Activated CD8-positive, alpha-beta T cell treated with anti-CD3 and anti-CD28 coated beads for 36 hours (primary cell): ENCODE data around the gene AGL. TPM values are rescaled to one million over a fixed set of nuclear protein-coding genes. Genes with fewer than 3 reads are reported as not detected.
"Not testable (repeated sequence)": the region's sequence is repeated elsewhere in the genome, so short reads cannot be mapped to it uniquely, and the experiment has no call there.

Experiments used
- ATAC-seq: fragments of 200-7000 bp; cut with Tn5 transposase; one replicate; pipeline ENCODE4 v1.10.0; 2021; ENCODE audit warnings: mild to moderate bottlenecking, moderate library complexity
- CTCF ChIA-PET: fragments of 350-600 bp; sonication (Branson Sonifier 250); formaldehyde crosslinking; loops from one replicate; lab custom pipeline; 2021; ENCODE audit warnings: antibody characterized with exemption; lab: Charles Lee
- POLR2A ChIA-PET: fragments of 350-600 bp; sonication (Branson Sonifier 250); formaldehyde crosslinking; loops from one replicate; lab custom pipeline; 2021; ENCODE audit warnings: antibody characterized with exemption; lab: Charles Lee
- DNase-seq: peaks from one replicate; pipeline ENCODE4 v3.0.0-alpha.2; 2020
- H3K27ac Mint-ChIP-seq: one replicate; pipeline ENCODE4 v1.8.0; 2021; ENCODE audit warnings: mild to moderate bottlenecking, mixed read lengths
- H3K27me3 Mint-ChIP-seq: one replicate; pipeline ENCODE4 v1.8.0; 2021; ENCODE audit warnings: mixed read lengths
- H3K36me3 Mint-ChIP-seq: one replicate; pipeline ENCODE4 v1.8.0; 2021; ENCODE audit warnings: low read depth, mixed read lengths
- H3K4me1 Mint-ChIP-seq: one replicate; pipeline ENCODE4 v1.8.0; 2021; ENCODE audit warnings: low read depth, mixed read lengths
- H3K4me3 Mint-ChIP-seq: one replicate; pipeline ENCODE4 v1.8.0; 2021; ENCODE audit warnings: mild to moderate bottlenecking, moderate library complexity, mixed read lengths
- H3K9me3 Mint-ChIP-seq: one replicate; pipeline ENCODE4 v1.8.0; 2021; ENCODE audit warnings: mixed read lengths
- intact Hi-C: fragments of 100-400 bp; cut with micrococcal nuclease; formaldehyde crosslinking; loops from one replicate; pipeline ENCODE4 v1.10.0; 2022
- total RNA-seq, 2 experiments: library from RNA; stranded (reverse); gene quantifications; one replicate each; pipeline ENCODE4 v1.2.3, GENCODE V29; 2021
- TF ChIP-seq, protein P1 (sequence below): fragments of 200-600 bp; IDR thresholded peaks from one replicate; pipeline ENCODE4 v1.8.0; 2022; ENCODE audit warnings: antibody characterized with exemption, mild to moderate bottlenecking

The AGL gene
- total RNA-seq, 2 experiments from 2014 or later = 14.2 to 14.5 TPM

GRCh38 chr1:99970713-99971255 lies 120.6 kb downstream of the AGL start:
- Mint-ChIP-seq H3K4me3 (peak overlapping the region; percentile 100), H3K27me3 (no peaks in the 10 kb centered on the region), H3K9me3 (no peaks in the 10 kb centered on the region), H3K36me3 (peaks cover 5% of the 10 kb centered on the region), H3K4me1 (peaks cover 17% of the 10 kb centered on the region), H3K27ac (peak overlapping the region; percentile 98)
- no peak for ATAC-seq
- CTCF ChIA-PET = interaction anchor here (1.3 to 1.5 kb wide), 2 partner anchors 14 to 489 kb away, joined by 3 to 5 read pairs; no protein-coding TSS in a partner anchor
- no peak for DNase-seq
- POLR2A ChIA-PET = interaction anchor here (0.9 to 1.7 kb wide), 6 partner anchors 9 to 72 kb away, joined by 3 to 14 read pairs (median 6); a partner anchor contains a TSS
- TF ChIP-seq, protein P1, sequence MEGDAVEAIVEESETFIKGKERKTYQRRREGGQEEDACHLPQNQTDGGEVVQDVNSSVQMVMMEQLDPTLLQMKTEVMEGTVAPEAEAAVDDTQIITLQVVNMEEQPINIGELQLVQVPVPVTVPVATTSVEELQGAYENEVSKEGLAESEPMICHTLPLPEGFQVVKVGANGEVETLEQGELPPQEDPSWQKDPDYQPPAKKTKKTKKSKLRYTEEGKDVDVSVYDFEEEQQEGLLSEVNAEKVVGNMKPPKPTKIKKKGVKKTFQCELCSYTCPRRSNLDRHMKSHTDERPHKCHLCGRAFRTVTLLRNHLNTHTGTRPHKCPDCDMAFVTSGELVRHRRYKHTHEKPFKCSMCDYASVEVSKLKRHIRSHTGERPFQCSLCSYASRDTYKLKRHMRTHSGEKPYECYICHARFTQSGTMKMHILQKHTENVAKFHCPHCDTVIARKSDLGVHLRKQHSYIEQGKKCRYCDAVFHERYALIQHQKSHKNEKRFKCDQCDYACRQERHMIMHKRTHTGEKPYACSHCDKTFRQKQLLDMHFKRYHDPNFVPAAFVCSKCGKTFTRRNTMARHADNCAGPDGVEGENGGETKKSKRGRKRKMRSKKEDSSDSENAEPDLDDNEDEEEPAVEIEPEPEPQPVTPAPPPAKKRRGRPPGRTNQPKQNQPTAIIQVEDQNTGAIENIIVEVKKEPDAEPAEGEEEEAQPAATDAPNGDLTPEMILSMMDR = no peak
- intact Hi-C loops = no loop called here

DNA sequence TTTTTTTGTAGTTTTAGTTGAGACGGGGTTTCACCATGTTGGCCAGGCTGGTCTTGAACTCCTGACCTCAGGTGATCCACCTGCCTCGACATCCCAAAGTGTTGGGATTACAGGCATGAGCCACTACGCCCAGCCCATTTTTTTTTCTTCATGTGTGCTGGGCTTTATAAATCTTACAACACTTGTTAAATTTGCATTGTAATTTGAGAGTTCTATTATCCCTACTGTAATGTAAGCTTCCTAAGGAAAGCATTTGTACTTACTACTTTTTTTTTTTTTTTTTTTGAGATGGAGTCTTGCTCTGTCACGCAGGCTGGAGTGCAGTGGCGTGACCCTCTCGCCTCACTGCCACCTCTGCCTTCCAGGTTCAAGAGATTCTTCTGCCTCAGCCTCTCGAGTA lies 121.9 kb downstream of the AGL start:
- CTCF ChIA-PET, ATAC-seq, H3K27ac Mint-ChIP-seq, H3K9me3 Mint-ChIP-seq, DNase-seq, intact Hi-C loops, H3K36me3 Mint-ChIP-seq, H3K27me3 Mint-ChIP-seq: not testable (repeated sequence)
- POLR2A ChIA-PET = interaction anchor here (1.0 kb wide), 1 partner anchor 66 kb away, joined by 3 read pairs; a partner anchor contains a TSS
- H3K4me3 Mint-ChIP-seq = peak overlapping the region; percentile 33
- H3K4me1 Mint-ChIP-seq = peaks cover 17% of the 10 kb centered on the region

Other genes with a start within 250 kb of the AGL start
- gene PALMD, start 204.2 kb upstream of the AGL start, total RNA-seq = not detected
- 1 to 10 TPM; 4.0 to 4.2 TPM for gene FRRS1, start 83.7 kb upstream of the AGL start, total RNA-seq
- 10 to 100 TPM; 17.5 to 19.3 TPM for gene SLC35A3, start 119.6 kb downstream of the AGL start, total RNA-seq